ENCODE data around the gene SVEP1.

GRCh38 chr9:110559869-110560268, 19.7 kb downstream of the SVEP1 start:
- no peak for TF ChIP-seq CTCF (IDR thresholded peaks at IDR 0.05)
- TF ChIP-seq ZFX (IDR thresholded peaks at IDR 0.05; ENCODE audit: borderline replicate concordance), result no peak

All from 22Rv1 (cell line).